HL-60 (cell line): ENCODE data around the gene KLHL25.

ENCODE experiments used
- GABPA ChIP-seq: IDR thresholded peaks from 2 replicates; pipeline ENCODE4 v1.6.1; 2012; ENCODE audit warnings: low read depth
- POLR2AphosphoS5 ChIP-seq: IDR thresholded peaks from 2 replicates; pipeline ENCODE4 v1.6.1; 2012; ENCODE audit warnings: low read depth
- SPI1 ChIP-seq: IDR thresholded peaks from 2 replicates; pipeline ENCODE4 v1.6.1; 2012; ENCODE audit warnings: low read depth, mild to moderate bottlenecking, borderline replicate concordance
- TF ChIP-seq, protein P1 (sequence below): IDR thresholded peaks from one replicate; pipeline ENCODE4 v1.5.1; 2011; ENCODE audit warnings: low read length, control low read depth, inconsistent platforms; ENCODE audit not compliant: insufficient read depth
- TF ChIP-seq, protein P2 (sequence below): IDR thresholded peaks from 2 replicates; pipeline ENCODE4 v1.6.1; 2012; ENCODE audit warnings: low read depth; ENCODE audit not compliant: insufficient replicate concordance

GRCh38 chr15:85771271-85771670 is 23.5 kb downstream of the KLHL25 start:
- TF ChIP-seq, protein P1, sequence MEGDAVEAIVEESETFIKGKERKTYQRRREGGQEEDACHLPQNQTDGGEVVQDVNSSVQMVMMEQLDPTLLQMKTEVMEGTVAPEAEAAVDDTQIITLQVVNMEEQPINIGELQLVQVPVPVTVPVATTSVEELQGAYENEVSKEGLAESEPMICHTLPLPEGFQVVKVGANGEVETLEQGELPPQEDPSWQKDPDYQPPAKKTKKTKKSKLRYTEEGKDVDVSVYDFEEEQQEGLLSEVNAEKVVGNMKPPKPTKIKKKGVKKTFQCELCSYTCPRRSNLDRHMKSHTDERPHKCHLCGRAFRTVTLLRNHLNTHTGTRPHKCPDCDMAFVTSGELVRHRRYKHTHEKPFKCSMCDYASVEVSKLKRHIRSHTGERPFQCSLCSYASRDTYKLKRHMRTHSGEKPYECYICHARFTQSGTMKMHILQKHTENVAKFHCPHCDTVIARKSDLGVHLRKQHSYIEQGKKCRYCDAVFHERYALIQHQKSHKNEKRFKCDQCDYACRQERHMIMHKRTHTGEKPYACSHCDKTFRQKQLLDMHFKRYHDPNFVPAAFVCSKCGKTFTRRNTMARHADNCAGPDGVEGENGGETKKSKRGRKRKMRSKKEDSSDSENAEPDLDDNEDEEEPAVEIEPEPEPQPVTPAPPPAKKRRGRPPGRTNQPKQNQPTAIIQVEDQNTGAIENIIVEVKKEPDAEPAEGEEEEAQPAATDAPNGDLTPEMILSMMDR, result no peak
- TF ChIP-seq GABPA (no peak), POLR2AphosphoS5 (no peak), SPI1 (no peak)
- TF ChIP-seq, protein P2, sequence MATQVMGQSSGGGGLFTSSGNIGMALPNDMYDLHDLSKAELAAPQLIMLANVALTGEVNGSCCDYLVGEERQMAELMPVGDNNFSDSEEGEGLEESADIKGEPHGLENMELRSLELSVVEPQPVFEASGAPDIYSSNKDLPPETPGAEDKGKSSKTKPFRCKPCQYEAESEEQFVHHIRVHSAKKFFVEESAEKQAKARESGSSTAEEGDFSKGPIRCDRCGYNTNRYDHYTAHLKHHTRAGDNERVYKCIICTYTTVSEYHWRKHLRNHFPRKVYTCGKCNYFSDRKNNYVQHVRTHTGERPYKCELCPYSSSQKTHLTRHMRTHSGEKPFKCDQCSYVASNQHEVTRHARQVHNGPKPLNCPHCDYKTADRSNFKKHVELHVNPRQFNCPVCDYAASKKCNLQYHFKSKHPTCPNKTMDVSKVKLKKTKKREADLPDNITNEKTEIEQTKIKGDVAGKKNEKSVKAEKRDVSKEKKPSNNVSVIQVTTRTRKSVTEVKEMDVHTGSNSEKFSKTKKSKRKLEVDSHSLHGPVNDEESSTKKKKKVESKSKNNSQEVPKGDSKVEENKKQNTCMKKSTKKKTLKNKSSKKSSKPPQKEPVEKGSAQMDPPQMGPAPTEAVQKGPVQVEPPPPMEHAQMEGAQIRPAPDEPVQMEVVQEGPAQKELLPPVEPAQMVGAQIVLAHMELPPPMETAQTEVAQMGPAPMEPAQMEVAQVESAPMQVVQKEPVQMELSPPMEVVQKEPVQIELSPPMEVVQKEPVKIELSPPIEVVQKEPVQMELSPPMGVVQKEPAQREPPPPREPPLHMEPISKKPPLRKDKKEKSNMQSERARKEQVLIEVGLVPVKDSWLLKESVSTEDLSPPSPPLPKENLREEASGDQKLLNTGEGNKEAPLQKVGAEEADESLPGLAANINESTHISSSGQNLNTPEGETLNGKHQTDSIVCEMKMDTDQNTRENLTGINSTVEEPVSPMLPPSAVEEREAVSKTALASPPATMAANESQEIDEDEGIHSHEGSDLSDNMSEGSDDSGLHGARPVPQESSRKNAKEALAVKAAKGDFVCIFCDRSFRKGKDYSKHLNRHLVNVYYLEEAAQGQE, result no peak
